ENCODE measurements around the gene TIMM44. TPM values are rescaled to one million over a fixed set of nuclear protein-coding genes. Genes with fewer than 3 reads are reported as not detected.
A peak's percentile ranks its signal among the peaks of the same experiment; 100 is the strongest.

Gene TIMM44
- total RNA-seq, 1 experiment from 2014 or later = 114 TPM

DNA sequence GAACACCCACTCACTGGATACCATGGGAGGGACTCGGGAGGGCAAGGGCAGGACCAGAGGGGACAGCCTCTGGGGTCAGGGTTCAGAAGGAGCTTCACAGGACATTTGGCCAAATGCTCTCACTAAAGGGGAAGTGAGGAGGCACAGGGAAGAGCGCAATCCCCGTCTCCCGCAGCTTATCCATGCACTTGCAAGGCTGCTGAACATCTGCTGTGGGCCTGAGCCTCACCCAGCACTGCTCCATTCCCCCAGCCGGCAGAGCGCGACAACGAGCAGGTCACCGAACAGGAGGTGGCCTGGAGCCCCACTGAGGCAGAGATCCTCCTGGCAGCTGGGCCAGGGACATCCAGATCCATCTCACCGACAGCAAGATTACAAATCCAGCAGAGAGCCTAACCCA, 38.6 kb upstream of the TIMM44 start:
- H3K27me3 ChIP-seq (ENCODE audit: insufficient read depth, low read length) = no peaks in the 10 kb centered on the region
- Mint-ChIP-seq H3K27ac (peak overlapping the region in 2 of 3 experiments; percentile 49 to 86; a peak in 3 of 7 replicates), H3K27me3 (ENCODE audit: low read depth) (no peaks in the 10 kb centered on the region), H3K4me3 (no peak overlapping the region), H3K36me3 (ENCODE audit: insufficient read depth in 1 of 3, low read depth in 3 of 3) (peaks cover 47 to 84% (median 80%) of the 10 kb centered on the region in 3 experiments; a peak in 6 of 7 replicates), H3K4me1 (no peaks in the 10 kb centered on the region), H3K9me3 (no peaks in the 10 kb centered on the region)
- no peak overlapping the region for H3K9ac ChIP-seq (ENCODE audit: extremely low read depth, insufficient read length, low read length)
- H3K14ac ChIP-seq (ENCODE audit: insufficient read depth, low read length) = no peak overlapping the region; the same call in 1 of the 2 replicates
- TF ChIP-seq, protein P1, sequence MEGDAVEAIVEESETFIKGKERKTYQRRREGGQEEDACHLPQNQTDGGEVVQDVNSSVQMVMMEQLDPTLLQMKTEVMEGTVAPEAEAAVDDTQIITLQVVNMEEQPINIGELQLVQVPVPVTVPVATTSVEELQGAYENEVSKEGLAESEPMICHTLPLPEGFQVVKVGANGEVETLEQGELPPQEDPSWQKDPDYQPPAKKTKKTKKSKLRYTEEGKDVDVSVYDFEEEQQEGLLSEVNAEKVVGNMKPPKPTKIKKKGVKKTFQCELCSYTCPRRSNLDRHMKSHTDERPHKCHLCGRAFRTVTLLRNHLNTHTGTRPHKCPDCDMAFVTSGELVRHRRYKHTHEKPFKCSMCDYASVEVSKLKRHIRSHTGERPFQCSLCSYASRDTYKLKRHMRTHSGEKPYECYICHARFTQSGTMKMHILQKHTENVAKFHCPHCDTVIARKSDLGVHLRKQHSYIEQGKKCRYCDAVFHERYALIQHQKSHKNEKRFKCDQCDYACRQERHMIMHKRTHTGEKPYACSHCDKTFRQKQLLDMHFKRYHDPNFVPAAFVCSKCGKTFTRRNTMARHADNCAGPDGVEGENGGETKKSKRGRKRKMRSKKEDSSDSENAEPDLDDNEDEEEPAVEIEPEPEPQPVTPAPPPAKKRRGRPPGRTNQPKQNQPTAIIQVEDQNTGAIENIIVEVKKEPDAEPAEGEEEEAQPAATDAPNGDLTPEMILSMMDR (conservative IDR thresholded peaks at IDR 0.05) = no peak
- H3K23me2 ChIP-seq (ENCODE audit: insufficient read length, low read depth, low read length, poor library complexity, severe bottlenecking) = no peaks in the 10 kb centered on the region
- H3K23ac ChIP-seq (ENCODE audit: insufficient read length, low read depth, low read length) = no peak overlapping the region
- no peak overlapping the region for H2AFZ ChIP-seq (ENCODE audit: low read length)
- no peak for DNase-seq
- no peak overlapping the region for H3T11ph ChIP-seq (ENCODE audit: low read length)
- WGBS (ENCODE audit: extremely low coverage, insufficient read length, low lambda C conversion rate) = no CpG with 5 or more reads among the region's 10 CpGs
- no peak overlapping the region for H2BK5ac ChIP-seq (ENCODE audit: insufficient read length, low read length)
- peaks cover 5% of the 10 kb centered on the region for H3K79me1 ChIP-seq (ENCODE audit: insufficient read depth, low read depth, low read length, poor library complexity, severe bottlenecking)
- H3K18ac ChIP-seq (ENCODE audit: insufficient read length, low read depth, low read length) = no peak overlapping the region
- no peaks in the 10 kb centered on the region; the same call in 1 of the 2 replicates for H3K79me2 ChIP-seq (ENCODE audit: insufficient read depth, low read length)
- H3K56ac ChIP-seq (ENCODE audit: insufficient read length, low read depth, low read length) = no peak overlapping the region
- H2BK20ac ChIP-seq (ENCODE audit: low read depth, low read length, poor library complexity, severe bottlenecking) = no peak overlapping the region
- no peak overlapping the region for H3K27ac ChIP-seq (ENCODE audit: insufficient read length, low read depth, low read length)
- H4K91ac ChIP-seq (ENCODE audit: insufficient read length, low read depth, low read length) = no peak overlapping the region
- H4K5ac ChIP-seq (ENCODE audit: insufficient read length, low read depth, low read length) = no peak overlapping the region
- no peak overlapping the region for H2BK120ac ChIP-seq (ENCODE audit: low read depth, low read length, poor library complexity, severe bottlenecking)
- no peak overlapping the region for H3K4me2 ChIP-seq (ENCODE audit: insufficient read depth, insufficient read length, low read length)
- H4K8ac ChIP-seq (replicated peaks; ENCODE audit: insufficient read length, low read depth, low read length) = no peak overlapping the region
- peaks cover 7% of the 10 kb centered on the region for H4K20me1 ChIP-seq (ENCODE audit: control insufficient read depth, insufficient read depth, insufficient read length)
- H3K9me3 ChIP-seq (ENCODE audit: control insufficient read depth, low read depth, low read length) = no peaks in the 10 kb centered on the region
- no peak overlapping the region for H3K4ac ChIP-seq (ENCODE audit: low read depth, low read length)
- no peak overlapping the region for H2BK12ac ChIP-seq (ENCODE audit: insufficient read length, low read depth, low read length)
- no peak overlapping the region for H2AK5ac ChIP-seq (ENCODE audit: insufficient read length, low read length)
- H3K4me1 ChIP-seq (ENCODE audit: insufficient read depth, low read length) = no peaks in the 10 kb centered on the region
- H2BK15ac ChIP-seq (ENCODE audit: low read depth, low read length) = no peak overlapping the region
